Airway epithelial cell (primary cell): ENCODE data around the gene SMYD4. TPM values are rescaled to one million over a fixed set of nuclear protein-coding genes. Genes with fewer than 3 reads are reported as not detected.

Source experiments
- total RNA-seq: library from RNA; depleted of rRNA; stranded (reverse); fragments of >200 nt; gene quantifications from 2 replicates; pipeline ENCODE4 v1.2.3, GENCODE V29; 2015

SMYD4 gene, protein sequence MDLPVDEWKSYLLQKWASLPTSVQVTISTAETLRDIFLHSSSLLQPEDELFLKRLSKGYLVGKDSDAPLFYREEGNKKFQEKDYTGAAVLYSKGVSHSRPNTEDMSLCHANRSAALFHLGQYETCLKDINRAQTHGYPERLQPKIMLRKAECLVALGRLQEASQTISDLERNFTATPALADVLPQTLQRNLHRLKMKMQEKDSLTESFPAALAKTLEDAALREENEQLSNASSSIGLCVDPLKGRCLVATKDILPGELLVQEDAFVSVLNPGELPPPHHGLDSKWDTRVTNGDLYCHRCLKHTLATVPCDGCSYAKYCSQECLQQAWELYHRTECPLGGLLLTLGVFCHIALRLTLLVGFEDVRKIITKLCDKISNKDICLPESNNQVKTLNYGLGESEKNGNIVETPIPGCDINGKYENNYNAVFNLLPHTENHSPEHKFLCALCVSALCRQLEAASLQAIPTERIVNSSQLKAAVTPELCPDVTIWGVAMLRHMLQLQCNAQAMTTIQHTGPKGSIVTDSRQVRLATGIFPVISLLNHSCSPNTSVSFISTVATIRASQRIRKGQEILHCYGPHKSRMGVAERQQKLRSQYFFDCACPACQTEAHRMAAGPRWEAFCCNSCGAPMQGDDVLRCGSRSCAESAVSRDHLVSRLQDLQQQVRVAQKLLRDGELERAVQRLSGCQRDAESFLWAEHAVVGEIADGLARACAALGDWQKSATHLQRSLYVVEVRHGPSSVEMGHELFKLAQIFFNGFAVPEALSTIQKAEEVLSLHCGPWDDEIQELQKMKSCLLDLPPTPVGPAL
- total RNA-seq, result 5.3 and 6.6 TPM in 2 replicates

DNA sequence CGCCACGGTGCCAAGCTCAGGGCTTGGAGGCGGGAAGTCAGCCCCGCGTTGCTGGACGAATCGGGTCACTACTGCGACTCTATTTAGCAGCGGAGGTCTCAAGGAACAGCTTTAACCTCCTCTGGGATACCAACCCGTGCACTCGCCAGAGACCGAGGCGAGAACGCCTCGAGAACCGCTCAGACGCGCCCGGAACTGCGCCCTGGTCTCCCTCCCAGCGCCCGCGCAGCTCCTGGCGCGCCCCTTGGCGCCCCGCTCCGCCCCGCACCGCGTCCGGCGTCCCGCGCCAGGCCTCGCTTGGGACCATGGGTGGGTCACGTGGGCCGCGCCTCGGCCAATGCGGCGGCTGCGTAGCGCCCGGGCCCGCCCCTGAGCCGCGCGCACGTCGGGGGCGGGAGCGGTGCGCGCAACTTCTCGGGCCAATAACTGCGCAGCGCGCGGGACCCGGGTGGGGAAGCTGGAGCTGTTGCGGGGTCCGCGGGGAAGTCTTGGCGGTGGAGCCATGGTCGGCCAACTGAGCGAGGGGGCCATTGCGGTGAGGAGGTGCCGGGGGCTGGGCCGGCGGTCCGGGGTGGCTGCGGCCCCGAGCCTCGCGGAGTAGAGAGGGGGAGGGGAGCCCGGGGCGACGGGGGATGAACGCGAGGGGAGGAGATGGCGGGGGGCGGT lies at the start of gene SMYD4, which contains the start of gene RPA1:
TSS of gene SMYD4 (minus strand) at position 311 of the 666 bp plus-strand sequence. CDS start 1,908 bp downstream, outside the sequence.
TSS of gene RPA1 (plus strand) at position 414 of the 666 bp plus-strand sequence. CDS start at position 503, 89 bp downstream.

DNA sequence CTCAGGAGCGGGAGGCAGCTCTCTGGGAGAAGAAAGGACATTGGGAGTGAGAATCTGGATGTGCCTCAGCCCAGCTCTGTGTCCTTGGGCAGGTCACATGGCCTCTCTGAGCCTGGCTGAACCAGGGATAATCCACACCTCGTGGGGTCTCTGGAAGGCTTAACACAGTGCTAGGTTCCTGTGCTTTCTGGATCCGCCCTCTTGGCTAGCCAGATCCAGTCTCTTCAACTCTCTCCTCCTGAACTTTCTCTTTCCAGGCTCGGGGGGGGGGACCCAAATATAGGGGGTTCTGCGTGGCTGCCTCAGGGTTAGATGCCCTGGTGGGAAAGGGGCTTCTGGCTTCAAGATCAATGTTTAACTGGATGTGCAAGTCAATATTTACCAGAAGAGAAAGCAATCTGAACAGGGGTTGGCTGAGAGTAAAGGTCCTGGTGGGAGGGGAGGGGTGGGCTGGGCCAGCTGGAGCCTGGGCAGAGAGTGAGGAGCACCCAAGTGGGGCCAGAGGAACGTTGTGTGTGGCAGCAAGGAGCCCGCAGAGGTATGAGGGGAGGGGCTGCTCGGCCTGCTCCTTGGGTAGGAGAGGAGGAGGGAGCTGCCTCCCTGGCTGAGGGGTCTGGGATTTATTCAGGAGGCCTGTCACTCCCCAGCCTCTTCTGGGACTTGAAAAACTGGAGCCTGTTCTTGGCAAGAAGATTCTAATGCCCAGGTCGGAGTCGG lies 87.2 kb downstream of the SMYD4 start, which contains the start of gene SERPINF2:
TSS of gene SERPINF2 (plus strand) at position 501 of the 717 bp plus-strand sequence. CDS start 2,125 bp downstream, outside the sequence.

Other genes with a start within 250 kb of the SMYD4 start
- 20.9 and 25.4 TPM in 2 replicates for gene SLC43A2, start 201.1 kb downstream of the SMYD4 start, total RNA-seq
- gene SCARF1, start 184.2 kb downstream of the SMYD4 start, total RNA-seq, result 0.07 TPM in 1 of 2 replicates, not detected in the other
- gene RILP, start 180.0 kb downstream of the SMYD4 start, total RNA-seq, result 9.5 and 11.1 TPM in 2 replicates
- gene PRPF8, start 145.0 kb downstream of the SMYD4 start, total RNA-seq, result 97.9 and 173 TPM in 2 replicates
- 2.7 and 5.0 TPM in 2 replicates for gene TLCD2, start 119.5 kb downstream of the SMYD4 start, total RNA-seq
- gene WDR81, start 105.2 kb downstream of the SMYD4 start, total RNA-seq, result 9.7 and 12.2 TPM in 2 replicates
- gene SERPINF2, start 87.0 kb downstream of the SMYD4 start, total RNA-seq, result 1.6 and 1.9 TPM in 2 replicates
- 81.1 and 93.3 TPM in 2 replicates for gene SERPINF1, start 67.8 kb downstream of the SMYD4 start, total RNA-seq
- 28.3 and 34.5 TPM in 2 replicates for gene RPA1, start 103 bp upstream of the SMYD4 start, total RNA-seq
- gene RTN4RL1, start 195.4 kb upstream of the SMYD4 start, total RNA-seq, result 3.1 and 4.5 TPM in 2 replicates
- gene DPH1, start 200.3 kb upstream of the SMYD4 start, total RNA-seq, result 27.3 and 37.7 TPM in 2 replicates
- gene OVCA2, start 212.1 kb upstream of the SMYD4 start, total RNA-seq, result 61.9 and 64.2 TPM in 2 replicates
- gene HIC1, start 225.2 kb upstream of the SMYD4 start, total RNA-seq, result 1.0 and 2.0 TPM in 2 replicates